Loucy (cell line): Measurements from ENCODE around the gene DPEP3.
"Not testable (repeated sequence)": the region's sequence is repeated elsewhere in the genome, so short reads cannot be mapped to it uniquely, and the experiment has no call there.

Experiments used
- H2AFZ ChIP-seq: fragments of 200-600 bp; sonication (generic); 2 replicates; pipeline ENCODE4 v1.6.0; 2016; ENCODE audit warnings: antibody characterized with exemption, mild to moderate bottlenecking, low read length, moderate library complexity
- H3F3A ChIP-seq: fragments of 200-600 bp; 2 replicates; pipeline ENCODE4 v1.6.0; 2016; ENCODE audit warnings: antibody characterized with exemption, low read depth, mild to moderate bottlenecking
- H3K27me3 ChIP-seq: fragments of 200-600 bp; sonication (generic); 2 replicates; pipeline ENCODE4 v1.6.1; 2014; ENCODE audit warnings: low read length, mild to moderate bottlenecking; ENCODE audit not compliant: insufficient read depth, poor library complexity, severe bottlenecking
- H3K36me3 ChIP-seq: fragments of 200-600 bp; sonication (generic); 2 replicates; pipeline ENCODE4 v1.6.1; 2016; ENCODE audit warnings: low read length; ENCODE audit not compliant: insufficient read depth
- H3K4me1 ChIP-seq: fragments of 200-600 bp; sonication (generic); 2 replicates; pipeline ENCODE4 v1.5.1; 2014; ENCODE audit warnings: low read length, mild to moderate bottlenecking; ENCODE audit not compliant: insufficient read depth, poor library complexity, severe bottlenecking
- H3K4me2 ChIP-seq: fragments of 200-600 bp; sonication (generic); 2 replicates; pipeline ENCODE4 v1.6.0; 2014; ENCODE audit warnings: antibody characterized with exemption, low read length, low read depth, mild to moderate bottlenecking; ENCODE audit not compliant: poor library complexity, severe bottlenecking
- H3K4me3 ChIP-seq: fragments of 200-600 bp; sonication (generic); 2 replicates; pipeline ENCODE4 v1.5.1; 2014; ENCODE audit warnings: low read length, mild to moderate bottlenecking, mixed read lengths; ENCODE audit not compliant: poor library complexity, severe bottlenecking
- H3K79me2 ChIP-seq: fragments of 200-600 bp; sonication (generic); 2 replicates; pipeline ENCODE4 v1.6.1; 2014; ENCODE audit warnings: low read length; ENCODE audit not compliant: insufficient read depth
- H3K9ac ChIP-seq: fragments of 200-600 bp; sonication (generic); 2 replicates; pipeline ENCODE4 v1.6.0; 2014; ENCODE audit warnings: mild to moderate bottlenecking, low read depth, low read length, moderate library complexity; ENCODE audit not compliant: poor library complexity, severe bottlenecking
- H3K9me2 ChIP-seq: fragments of 200-600 bp; sonication (generic); replicated peaks from 2 replicates; pipeline ENCODE4 v1.6.1; 2016; ENCODE audit warnings: low read depth, low read length, mixed read lengths
- H3K9me3 ChIP-seq: fragments of 200-600 bp; sonication (generic); 2 replicates; pipeline ENCODE4 v1.6.1; 2014; ENCODE audit warnings: mild to moderate bottlenecking, antibody characterized with exemption, low read length, low read depth; ENCODE audit not compliant: insufficient read depth
- H4K20me1 ChIP-seq: fragments of 200-600 bp; sonication (generic); 2 replicates; pipeline ENCODE4 v1.6.0; 2014; ENCODE audit warnings: antibody characterized with exemption, low read length, mild to moderate bottlenecking; ENCODE audit not compliant: insufficient read depth, poor library complexity, severe bottlenecking
- CTCF ChIP-seq: fragments of 200-600 bp; sonication (generic); conservative IDR thresholded peaks from 2 replicates; pipeline ENCODE4 v1.5.1; 2014; ENCODE audit warnings: mild to moderate bottlenecking, antibody characterized with exemption, low read length
- EZH2phosphoT487 ChIP-seq: fragments of 200-600 bp; IDR thresholded peaks from 2 replicates; pipeline ENCODE4 v1.6.1; 2018; ENCODE audit warnings: antibody characterized with exemption, mild to moderate bottlenecking, moderate library complexity, borderline replicate concordance

DPEP3 gene

DNA sequence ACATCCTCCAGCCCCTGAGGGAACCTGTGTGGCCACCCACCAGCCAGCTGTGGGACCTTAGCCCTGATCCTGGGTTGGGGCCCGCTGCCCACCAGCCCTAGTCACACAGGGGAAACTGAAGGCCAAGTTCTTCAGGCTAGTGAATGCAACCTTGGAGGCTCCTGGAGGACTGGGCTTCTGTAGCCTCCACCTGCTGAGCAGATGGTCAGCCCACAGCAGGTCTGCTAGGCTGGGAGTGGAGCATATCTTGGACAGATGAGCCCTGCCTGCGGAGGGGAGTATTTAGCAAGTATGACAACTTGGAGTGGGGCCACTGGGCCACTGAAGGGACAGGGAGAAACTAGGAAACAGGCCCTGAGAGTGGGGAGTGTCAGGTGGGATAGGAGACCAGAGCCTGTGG lies 4.1 kb downstream of the DPEP3 start:
- no peak overlapping the region for H3K4me3 ChIP-seq
- H3K79me2 ChIP-seq = no peaks in the 10 kb centered on the region
- no peak overlapping the region for H3K4me2 ChIP-seq
- H3K36me3 ChIP-seq = no peaks in the 10 kb centered on the region
- H3K9me3 ChIP-seq = no peaks in the 10 kb centered on the region
- H2AFZ ChIP-seq = no peak overlapping the region
- no peaks in the 10 kb centered on the region for H3F3A ChIP-seq
- no peaks in the 10 kb centered on the region for H3K4me1 ChIP-seq
- H3K9me2 ChIP-seq = no peaks in the 10 kb centered on the region
- H3K9ac ChIP-seq = no peak overlapping the region
- no peaks in the 10 kb centered on the region for H3K27me3 ChIP-seq
- H4K20me1 ChIP-seq = no peaks in the 10 kb centered on the region
- TF ChIP-seq CTCF (no peak), EZH2phosphoT487 (no peak)

DNA sequence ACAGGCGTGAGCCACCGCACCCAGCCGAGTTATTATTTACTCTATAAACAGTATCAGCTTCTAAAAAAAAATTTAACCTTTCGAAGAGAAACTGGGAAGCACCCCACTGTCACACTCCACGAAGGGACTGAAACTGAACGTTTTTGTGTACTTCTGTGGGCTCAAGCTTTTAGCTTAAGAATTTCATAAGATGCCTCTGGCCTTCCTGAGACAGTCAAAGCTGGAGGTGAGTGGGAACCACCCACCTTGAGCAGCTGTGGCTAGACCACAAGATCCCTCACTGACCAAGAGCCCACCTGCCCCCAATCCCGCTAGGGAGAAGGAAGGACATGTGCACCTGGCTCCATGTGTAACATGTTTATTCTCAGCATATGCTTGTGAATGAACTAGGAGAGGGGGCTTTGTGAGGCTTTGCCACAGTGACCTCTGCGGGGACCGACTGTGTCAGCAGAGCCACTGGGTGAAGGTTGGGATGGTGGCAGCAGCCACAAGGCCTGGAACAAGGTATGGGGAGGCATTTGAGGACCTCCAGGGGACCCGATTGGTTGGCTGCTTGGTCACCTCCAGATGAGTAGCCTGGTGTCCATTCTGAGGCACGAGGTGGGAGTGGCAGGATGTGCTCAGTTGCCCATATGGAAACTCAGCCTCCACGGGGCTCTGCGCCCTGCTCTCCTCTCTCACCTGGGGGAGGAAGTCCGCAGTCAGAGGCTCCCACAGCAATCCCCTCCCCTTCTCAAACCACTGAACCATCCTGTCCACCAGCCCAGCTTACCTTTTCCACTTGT lies 4.8 kb downstream of the DPEP3 start:
- no peaks in the 10 kb centered on the region for H4K20me1 ChIP-seq
- H3K36me3 ChIP-seq = no peaks in the 10 kb centered on the region
- H3K4me3 ChIP-seq = no peak overlapping the region
- no peak overlapping the region for H2AFZ ChIP-seq
- H3K4me2 ChIP-seq = no peak overlapping the region
- no peaks in the 10 kb centered on the region for H3K4me1 ChIP-seq
- no peaks in the 10 kb centered on the region for H3K79me2 ChIP-seq
- no peaks in the 10 kb centered on the region for H3K27me3 ChIP-seq
- no peaks in the 10 kb centered on the region; the same call in 1 of the 2 replicates for H3F3A ChIP-seq
- H3K9me3 ChIP-seq = no peaks in the 10 kb centered on the region
- TF ChIP-seq CTCF = no peak
- no peak for TF ChIP-seq EZH2phosphoT487
- H3K9me2 ChIP-seq = no peaks in the 10 kb centered on the region
- H3K9ac ChIP-seq = no peak overlapping the region

GRCh38 chr16:67972285-67972684 lies 8.0 kb downstream of the DPEP3 start:
- H3K4me2 ChIP-seq, H2AFZ ChIP-seq, H3K9me2 ChIP-seq, H3K36me3 ChIP-seq, H3K4me3 ChIP-seq, H3K9me3 ChIP-seq, H3K79me2 ChIP-seq, H4K20me1 ChIP-seq, H3K27me3 ChIP-seq, H3F3A ChIP-seq, H3K9ac ChIP-seq: not testable (repeated sequence)
- H3K4me1 ChIP-seq = peaks cover 14% of the 10 kb centered on the region

GRCh38 chr16:67971111-67971510 lies 9.2 kb downstream of the DPEP3 start:
- no peaks in the 10 kb centered on the region for H3K27me3 ChIP-seq
- no peaks in the 10 kb centered on the region for H3K9me2 ChIP-seq
- H3K36me3 ChIP-seq = no peaks in the 10 kb centered on the region
- no peaks in the 10 kb centered on the region for H3K9me3 ChIP-seq
- TF ChIP-seq CTCF (no peak), EZH2phosphoT487 (no peak)
- no peaks in the 10 kb centered on the region for H4K20me1 ChIP-seq
- no peak overlapping the region for H3K9ac ChIP-seq
- no peak overlapping the region for H2AFZ ChIP-seq
- peaks cover 18% of the 10 kb centered on the region for H3K4me1 ChIP-seq
- no peaks in the 10 kb centered on the region; the same call in 1 of the 2 replicates for H3F3A ChIP-seq
- no peaks in the 10 kb centered on the region for H3K79me2 ChIP-seq
- no peak overlapping the region for H3K4me2 ChIP-seq
- H3K4me3 ChIP-seq = no peak overlapping the region
